ENCODE data around the gene OR4M1.
"Not testable (repeated sequence)": the region's sequence is repeated elsewhere in the genome, so short reads cannot be mapped to it uniquely, and the experiment has no call there.

OR4M1 gene, protein sequence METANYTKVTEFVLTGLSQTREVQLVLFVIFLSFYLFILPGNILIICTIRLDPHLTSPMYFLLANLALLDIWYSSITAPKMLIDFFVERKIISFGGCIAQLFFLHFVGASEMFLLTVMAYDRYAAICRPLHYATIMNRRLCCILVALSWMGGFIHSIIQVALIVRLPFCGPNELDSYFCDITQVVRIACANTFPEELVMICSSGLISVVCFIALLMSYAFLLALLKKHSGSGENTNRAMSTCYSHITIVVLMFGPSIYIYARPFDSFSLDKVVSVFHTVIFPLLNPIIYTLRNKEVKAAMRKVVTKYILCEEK

DNA sequence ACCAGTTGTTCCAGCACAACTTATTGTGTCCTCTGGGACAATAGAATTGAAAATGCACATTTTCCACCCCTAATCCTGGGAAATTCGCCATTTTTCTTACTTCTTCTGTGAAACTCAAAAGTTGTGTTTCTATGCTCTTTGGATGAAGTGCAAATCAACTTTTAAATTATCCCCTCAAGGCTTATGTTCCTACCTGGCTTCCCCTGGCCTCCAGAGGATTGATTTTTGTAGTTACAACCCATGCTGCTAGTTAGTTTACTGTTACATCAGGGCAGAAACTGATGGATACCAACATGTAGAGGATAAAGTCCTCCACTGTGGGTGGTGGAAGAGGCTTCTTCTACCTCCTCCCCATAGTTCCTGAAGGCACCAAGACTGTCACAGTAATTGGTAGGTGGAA is at the start of gene OR4M1:
TSS of gene OR4M1 (plus strand) at position 301 of the 400 bp plus-strand sequence. CDS start 6,819 bp downstream, outside the sequence.
- DNase-seq (ENCODE audit: low read depth): not testable (repeated sequence)

DNA sequence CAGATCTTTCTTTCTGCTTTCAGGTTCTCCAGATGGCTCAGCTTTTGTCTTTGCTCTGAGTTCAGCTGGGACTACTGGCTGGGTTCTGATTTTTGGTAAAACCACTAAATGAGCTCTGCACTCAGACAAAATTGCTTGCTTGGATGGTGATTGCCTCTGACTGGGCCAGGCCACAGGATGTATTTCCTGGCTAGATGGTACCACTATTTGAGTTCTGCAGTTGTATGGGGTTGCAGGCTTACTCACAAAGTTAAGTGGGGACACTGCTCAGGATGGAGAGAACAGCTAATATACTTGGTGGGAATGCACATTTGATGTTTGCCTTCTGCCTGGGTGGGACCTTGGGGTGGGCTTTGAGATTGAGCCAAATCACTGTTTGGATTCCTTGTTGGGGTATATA is 43.9 kb upstream of the OR4M1 start:
- DNase-seq (ENCODE audit: low read depth): no peak

DNA sequence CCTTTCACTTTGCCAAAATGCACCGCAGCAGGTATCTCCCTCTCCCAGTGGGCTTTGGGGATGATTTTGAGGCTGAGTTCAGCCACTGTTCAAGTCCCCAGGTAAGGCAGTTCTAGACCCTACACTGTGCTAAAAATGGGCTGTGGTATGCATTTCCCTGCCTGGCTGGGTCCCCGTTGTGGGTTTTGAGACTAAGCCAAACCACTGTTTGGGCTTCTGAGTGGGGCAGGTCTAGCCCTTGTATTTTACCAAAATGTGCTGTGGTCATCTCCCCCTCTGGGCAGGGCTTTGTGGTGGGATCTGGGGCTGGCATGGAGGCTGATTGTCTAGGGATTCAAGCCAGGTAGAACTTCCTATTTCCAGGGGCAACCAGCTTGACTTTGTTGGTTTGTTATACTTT is 43.5 kb upstream of the OR4M1 start:
- no peak for DNase-seq (ENCODE audit: low read depth)

DNA sequence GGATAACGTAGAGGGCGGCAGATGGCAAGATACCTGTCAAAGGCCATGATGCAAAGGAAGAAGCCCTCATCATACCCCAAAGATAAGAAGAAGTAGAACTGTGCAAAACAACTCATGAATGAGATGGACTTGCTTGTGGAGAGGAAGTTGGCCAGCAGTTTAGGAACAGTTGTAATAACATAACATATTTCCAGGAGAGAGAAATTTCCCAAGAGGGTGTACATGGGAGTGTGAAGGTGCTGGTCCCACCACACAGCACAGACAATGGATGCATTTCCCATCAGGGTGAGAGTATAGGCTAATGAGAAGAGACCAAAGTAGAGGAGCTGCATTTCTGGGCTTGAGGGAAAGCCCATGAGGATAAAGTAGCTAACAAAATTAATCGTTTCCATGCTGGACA is 39.4 kb upstream of the OR4M1 start:
- DNase-seq (ENCODE audit: low read depth): not testable (repeated sequence)

DNA sequence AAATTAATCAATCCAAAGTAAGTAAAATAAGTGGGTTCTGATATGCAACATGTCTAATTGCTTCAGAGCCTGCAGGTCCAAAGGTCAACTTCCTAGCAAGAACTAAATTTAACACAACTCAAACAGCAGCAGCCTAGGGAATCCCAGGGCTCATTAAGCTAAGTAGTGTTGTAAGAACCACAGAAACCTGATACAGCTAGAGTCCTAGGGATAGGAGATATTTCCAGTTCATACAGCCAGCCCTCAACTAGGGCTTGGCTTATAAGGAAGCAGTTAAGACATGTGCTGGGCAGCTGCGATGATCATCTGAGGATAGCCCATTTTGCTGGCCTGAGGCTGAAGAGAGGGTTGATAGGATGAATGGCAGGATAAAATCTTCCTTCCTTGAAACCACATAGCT is 30.0 kb upstream of the OR4M1 start, which contains the start of gene OR4Q3:
TSS of gene OR4Q3 (plus strand) at position 316 of the 400 bp plus-strand sequence.
- no peak for DNase-seq (ENCODE audit: low read depth)

DNA sequence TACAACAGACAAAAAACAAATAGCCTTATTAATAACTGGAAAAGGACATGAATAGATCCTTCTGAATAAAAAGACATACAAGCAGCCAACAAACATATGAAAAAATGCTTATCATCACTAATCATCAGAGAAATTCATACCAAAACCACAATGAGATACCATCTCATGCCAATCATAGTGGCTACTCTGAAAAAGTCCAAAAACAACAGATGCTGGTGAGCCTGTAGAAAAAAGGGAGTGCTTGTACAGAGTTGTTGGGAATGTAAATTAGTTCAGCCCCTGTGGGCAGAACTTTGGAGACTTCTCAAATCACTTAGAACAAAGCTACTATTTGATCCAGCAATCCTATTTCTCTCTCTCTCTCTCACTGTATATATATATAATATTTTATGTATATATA is 21.0 kb upstream of the OR4M1 start:
- not testable (repeated sequence) for DNase-seq (ENCODE audit: low read depth)

DNA sequence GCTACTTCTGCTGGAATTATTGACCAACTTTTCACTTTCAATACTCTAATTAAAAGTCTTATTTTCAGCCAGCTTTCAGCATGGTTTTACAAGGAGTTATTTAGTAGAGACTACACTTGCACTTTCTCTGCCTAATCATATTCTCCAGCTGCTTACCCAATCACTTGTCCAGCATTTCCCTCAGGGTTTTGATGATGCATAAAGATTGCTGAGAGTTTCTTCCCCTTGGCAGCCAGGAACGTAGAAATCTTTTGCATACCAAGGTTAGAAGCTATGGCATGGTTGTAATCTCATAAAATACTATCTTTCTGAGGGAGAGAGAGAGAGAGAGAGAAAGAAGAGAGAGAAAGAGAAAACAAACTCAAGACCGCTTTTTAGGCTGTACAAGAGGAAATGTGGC is 19.1 kb upstream of the OR4M1 start:
- no peak for DNase-seq (ENCODE audit: low read depth)

DNA sequence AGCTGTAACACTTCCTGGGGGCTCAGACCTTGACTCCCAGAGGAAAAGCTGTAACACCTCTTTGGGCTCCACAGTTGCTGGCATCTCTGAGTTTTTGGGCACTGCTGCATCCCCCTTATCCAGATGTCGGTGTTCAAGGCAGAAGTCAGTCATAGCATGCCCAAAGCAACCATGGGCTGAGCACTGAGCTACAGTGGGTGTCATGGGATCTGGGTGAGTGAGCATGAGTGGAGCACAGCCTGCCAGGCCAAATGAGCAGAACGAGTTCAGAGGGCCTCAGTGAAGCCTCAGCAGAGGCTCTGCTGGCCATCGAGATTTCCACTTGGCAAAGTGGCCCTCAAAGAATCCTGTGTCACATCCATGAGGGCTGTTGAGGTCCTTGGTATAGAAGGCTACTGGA is 1.8 kb upstream of the OR4M1 start:
- not testable (repeated sequence) for DNase-seq (ENCODE audit: low read depth)

DNA sequence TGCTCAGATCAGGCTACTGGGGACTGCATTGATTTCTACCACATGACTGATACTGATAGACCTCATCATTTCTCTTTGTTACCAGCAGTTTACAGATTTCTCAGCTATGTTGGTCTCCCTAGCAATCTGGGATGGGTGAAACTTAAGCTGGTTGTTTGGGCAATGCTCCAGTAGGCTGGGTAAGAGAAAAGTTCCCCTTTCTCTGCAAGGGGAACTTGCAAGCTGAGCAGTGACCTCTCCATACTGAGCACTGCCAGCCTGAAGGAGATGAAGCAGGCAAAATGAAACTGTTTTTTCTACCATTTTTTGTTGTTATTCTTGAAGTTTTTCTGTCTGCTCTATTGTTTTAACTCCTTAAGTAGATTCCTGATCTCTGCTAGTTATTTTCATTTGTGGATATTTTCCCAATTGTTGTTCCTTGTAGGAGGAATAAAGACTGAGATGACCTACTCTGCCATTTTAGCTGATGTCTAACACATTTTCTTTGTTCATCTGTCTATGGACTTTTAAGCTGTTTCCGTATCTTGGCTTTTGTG is 1.3 kb upstream of the OR4M1 start:
- DNase-seq (ENCODE audit: low read depth): no peak

DNA sequence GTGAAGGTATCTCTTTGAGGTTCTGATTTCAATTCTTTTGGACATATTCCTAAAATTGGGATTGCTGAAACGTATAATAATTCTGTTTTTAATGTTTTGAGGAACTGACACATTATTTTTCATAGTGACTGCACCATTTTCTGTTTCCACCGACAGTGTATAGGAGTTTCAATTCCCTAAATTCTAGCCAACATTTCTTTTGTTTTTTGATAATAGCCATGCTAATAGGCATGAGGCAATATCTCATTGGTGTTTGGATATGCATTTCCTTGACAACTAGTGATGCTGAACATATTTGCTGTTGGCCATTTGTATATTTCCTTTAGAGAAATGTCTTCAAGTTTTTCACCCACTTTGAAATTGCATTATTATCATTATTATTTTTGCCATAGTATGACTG is 850 bp upstream of the OR4M1 start:
- DNase-seq (ENCODE audit: low read depth): not testable (repeated sequence)

DNA sequence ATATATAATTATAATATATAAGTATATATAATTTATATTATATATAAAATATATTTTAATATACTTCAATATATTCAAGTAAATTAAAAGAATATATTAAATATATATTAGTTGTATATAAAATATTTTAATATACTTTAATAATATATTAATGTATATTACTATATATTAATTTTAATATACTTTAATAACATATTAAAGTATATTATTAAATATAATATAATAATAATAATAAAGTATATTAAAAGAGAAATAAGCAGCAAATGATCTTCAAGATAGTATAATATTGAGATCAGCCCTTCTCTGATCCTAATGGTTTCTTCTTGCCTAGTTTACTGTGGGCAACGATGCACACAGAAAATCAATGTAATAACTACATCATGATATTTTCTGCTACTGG is 2.3 kb downstream of the OR4M1 start:
- DNase-seq (ENCODE audit: low read depth): no peak

DNA sequence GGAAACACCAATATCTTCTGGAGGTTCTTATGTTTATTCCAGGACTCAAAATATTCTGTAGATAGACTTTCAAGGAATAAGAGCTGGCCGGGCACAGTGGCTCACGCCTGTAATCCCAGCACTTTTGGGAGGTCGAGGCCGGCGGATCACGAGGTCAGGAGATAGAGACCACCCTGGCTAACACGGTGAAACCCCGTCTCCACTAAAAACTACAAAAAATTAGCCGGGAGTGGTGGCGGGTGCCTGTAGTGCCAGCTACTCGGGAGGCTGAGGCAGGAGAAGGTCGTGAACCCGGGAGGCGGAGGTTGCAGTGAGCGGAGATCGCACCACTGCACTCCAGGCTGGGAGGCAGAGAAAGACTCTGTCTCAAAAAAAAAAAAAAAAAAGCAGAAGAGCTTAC is 12.5 kb downstream of the OR4M1 start:
- DNase-seq (ENCODE audit: low read depth): not testable (repeated sequence)

DNA sequence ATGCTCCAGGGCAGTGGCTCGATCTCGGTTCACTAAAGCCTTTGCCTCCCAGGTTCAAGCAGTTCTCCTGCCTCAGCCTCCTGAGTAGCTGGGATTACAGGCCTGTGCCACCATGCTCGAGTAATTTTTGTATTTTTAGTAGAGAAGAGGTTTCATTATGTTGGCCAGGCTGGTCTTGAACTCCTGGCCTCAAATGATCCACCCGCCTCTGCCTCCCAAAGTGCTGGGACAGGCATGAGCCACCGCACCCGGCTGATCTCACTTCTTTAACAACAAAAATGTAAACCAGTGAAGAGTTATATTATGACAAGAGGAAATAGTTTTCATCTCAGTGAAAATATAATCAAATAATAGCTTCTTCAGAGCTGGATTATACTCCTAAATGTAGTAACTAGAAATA is 14.0 kb downstream of the OR4M1 start:
- not testable (repeated sequence) for DNase-seq (ENCODE audit: low read depth)

DNA sequence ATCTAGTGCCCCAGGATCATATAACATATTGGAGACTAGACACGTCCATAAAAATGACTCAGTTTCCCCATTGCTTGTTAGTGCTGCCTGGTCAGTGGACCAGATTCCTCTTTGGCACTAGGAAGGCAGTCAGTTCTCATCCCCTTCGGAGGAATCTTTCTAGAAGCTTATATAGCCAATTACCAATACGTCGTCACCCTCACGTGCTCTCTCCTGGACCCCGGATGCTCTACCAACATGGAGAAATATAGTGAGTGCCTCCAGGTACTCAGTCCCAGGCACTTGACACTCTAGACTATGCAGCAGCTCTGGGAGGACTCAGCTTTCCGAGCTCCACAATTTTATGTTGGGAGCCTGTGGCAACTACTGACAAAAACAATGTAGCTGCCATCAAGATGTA is 14.8 kb downstream of the OR4M1 start:
- DNase-seq (ENCODE audit: low read depth): not testable (repeated sequence)

DNA sequence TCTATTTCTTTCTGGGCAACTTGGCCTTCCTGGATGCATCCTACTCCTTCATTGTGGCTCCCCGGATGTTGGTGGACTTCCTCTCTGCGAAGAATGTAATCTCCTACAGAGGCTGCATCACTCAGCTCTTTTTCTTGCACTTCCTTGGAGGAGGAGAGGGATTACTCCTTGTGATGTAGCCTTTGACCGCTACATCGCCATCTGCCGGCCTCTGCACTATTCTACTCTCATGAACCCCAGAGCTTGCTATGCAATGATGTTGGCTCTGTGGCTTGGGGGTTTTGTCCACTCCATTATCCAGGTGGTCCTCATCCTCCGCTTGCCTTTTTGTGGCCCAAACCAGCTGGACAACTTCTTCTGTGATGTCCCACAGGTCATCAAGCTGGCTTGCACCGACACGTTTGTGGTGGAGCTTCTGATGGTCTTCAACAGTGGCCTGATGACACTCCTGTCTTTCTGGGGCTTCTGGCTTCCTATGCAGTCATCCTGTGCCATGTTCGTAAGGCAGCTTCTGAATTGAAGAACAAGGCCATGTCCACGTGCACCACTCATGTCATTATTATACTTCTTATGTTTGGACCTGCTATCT is 23.3 kb downstream of the OR4M1 start:
- DNase-seq (ENCODE audit: low read depth): not testable (repeated sequence)

DNA sequence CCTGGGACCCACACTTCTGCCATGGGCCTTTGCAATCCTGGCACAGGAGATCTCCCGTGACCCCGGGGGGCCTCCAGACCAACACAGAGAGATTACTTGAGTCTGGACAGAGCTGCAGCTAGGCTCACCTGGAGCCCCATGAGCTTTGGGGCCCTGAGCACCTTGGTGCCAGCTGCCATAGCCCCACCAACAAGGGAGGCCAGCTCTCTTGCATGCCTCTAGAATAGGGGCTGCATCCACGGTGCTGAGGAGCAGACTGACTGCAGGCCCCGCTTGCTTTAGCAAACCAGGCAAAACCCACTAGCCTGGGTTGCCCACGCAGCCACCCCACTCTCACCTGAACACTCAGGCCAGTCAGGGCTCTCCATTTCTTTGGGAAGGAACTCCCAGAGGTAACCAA is 26.6 kb downstream of the OR4M1 start:
- no peak for DNase-seq (ENCODE audit: low read depth)

DNA sequence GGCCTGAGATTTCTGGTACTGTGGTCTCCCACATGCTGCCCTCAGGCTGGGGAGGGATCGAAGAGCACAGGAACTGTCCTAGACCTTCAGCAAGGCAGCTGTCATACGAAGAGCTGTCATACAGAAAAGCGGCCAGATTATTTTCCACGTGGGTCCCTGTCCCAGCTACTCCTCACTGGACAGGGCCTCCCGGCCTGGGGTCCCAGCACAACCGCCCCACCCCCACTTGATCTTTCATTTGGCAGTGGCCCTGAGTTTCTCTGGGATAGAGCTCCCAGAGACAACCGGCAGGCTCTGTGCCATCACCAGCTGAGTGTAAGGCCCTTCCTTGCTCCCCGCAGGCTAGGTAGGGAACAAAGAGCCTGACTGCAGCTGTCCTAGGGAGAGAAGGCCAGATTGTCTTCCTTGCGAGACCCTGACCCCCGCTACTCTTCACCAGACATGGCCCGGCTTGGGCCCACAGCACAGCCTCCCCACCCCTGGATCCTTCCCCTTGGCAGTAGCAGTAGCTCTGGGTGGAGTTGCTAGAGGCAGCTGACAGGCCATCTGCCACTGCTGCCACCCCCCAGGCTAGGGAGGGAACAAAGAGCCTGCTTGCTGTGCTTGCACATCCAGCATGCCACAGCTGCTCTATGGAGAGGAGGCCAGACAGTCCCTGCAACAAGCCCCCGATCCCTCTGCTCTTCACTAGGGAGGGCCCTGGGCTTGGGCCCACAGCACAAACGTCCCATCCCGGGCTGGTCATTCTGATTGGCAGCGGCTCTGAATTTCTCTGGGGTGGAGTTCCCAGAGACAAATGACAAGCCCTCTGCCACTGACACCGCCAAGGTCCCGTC is 27.2 kb downstream of the OR4M1 start:
- no peak for DNase-seq (ENCODE audit: low read depth)

DNA sequence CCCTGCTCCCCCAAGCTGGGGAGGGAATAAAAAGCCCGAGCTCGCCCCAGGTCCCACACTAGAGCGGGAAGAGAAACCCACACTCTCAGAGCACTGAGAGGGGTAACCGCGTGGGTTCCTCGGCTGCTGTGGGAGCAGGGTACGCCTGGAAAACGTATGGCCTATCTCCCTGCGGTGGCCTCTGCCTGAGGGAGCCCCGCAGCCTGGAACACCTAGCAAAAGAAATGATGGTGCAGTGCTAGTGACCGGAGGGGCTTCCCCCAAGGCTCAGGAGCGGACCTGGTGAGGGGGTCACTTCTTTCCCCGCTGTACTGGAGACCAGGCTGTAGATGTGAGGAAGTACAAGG is 27.8 kb downstream of the OR4M1 start:
- DNase-seq (ENCODE audit: low read depth): no peak

DNA sequence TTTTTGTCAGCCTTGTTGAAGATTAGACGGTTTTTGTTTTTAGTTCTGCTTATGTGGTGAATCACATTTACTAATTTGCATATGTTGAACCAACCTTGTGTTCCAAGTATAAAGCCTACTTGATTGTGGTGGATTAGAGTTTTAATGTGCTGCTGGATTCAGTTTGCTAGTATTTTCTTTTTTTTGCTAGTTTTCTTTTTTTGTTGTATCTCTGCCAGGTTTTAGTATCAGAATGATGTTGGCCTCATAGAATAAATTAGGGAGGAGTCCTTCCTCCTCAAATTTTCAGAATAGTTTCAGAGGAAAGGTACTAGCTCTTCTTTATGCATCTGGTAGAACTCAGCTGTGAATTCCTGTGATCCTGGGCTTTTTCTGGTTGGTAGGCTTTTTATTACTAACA is 30.2 kb downstream of the OR4M1 start, which contains the start of gene OR4N2:
TSS of gene OR4N2 (plus strand) at position 301 of the 400 bp plus-strand sequence. CDS start 23,679 bp downstream, outside the sequence.
- not testable (repeated sequence) for DNase-seq (ENCODE audit: low read depth)

DNA sequence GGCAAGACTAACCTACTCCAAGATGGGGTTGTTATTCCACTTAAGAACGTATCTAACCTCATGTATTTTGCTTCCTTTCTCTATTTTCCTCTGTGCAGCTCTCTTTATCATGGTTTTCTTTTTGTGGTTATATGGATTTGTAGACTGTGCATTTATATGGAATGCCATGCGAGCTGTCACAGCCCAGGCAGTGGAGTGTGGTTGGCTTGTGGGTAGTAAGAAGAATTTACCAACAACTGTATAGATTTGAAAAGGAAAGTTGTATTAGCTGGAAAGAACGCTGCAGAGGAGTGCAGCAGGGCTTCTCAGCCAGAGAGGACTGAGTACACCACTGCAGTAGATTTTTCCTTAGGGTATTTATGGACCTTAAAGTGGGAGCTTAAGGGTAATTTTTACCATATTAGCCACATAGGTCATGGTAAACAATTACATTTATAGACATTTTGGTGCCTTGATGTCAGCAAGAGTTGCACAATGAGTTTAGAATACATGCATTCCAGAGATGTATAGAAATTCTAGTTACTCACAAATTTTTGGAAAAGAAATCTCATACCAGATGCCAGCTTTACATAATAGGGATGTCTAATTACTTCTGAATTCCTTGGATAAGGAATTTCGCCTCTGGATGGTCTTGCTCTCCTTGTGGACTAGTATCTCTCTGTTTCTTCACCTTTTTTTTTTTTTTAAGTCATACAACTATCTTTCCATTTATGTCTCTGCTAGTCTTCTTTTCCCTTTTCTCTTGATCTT is 40.0 kb downstream of the OR4M1 start:
- DNase-seq (ENCODE audit: low read depth): not testable (repeated sequence)

DNA sequence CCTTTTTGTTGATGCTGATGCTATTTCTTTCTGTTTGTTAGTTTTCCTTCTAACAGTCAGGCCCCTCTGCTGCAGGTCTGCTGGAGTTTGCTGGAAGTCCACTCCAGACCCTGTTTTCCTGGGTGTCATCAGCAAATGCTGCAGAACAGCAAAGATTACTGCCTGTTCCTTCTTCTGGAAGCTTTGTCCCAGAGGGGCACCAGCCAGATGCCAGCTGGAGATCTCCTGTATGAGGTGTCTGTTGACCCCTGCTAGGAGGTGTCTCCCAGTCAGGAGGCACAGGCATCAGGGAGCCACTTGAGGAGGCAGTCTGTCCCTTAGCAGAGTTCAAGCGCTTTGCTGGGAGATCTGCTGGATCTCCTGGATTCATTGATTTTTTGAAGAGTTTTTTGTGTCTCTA is 46.6 kb downstream of the OR4M1 start:
- not testable (repeated sequence) for DNase-seq (ENCODE audit: low read depth)

DNA sequence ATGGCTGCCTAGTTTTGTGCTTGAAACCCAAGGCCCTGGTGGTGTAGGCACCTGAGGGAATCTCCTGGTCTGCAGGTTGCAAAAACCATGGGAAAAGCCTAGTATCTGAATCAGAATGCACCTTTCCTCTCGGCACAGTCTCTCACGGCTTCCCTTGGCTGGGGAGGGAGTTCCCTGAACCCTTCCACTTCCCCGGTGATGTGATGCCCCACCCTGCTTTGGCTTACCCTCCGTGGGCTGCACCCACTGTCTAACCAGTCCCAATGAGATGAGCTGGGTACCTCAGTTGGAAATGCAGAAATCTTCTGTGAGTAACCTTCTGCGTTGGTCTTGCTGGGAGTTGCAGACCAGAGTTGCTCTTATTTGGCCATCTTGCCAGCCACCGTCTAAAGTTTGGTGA is 47.7 kb downstream of the OR4M1 start:
- DNase-seq (ENCODE audit: low read depth): not testable (repeated sequence)
